Measurements from ENCODE around the gene OBP2B.

The OBP2B gene

GRCh38 chr9:133164191-133164590 lies 44.9 kb downstream of the OBP2B start:
- Histone ChIP-seq H3K27ac (ENCODE audit: low read depth, low read length) (no peak overlapping the region), H3K4me3 (ENCODE audit: low read depth, low read length) (peak overlapping the region; percentile 74), H3K27me3 (ENCODE audit: control insufficient read depth, insufficient read depth, low read length) (peaks cover 31% of the 10 kb centered on the region), H3K4me1 (ENCODE audit: control insufficient read depth, insufficient read depth, low read length) (peaks cover 20% of the 10 kb centered on the region; the same call in 1 of the 2 replicates), H3K36me3 (ENCODE audit: control insufficient read depth, insufficient read depth, low read length) (no peaks in the 10 kb centered on the region), H3K9ac (ENCODE audit: low read length) (peak overlapping the region; percentile 13), H3K9me3 (ENCODE audit: control insufficient read depth, insufficient read depth, low read depth, low read length) (no peaks in the 10 kb centered on the region)

DNA sequence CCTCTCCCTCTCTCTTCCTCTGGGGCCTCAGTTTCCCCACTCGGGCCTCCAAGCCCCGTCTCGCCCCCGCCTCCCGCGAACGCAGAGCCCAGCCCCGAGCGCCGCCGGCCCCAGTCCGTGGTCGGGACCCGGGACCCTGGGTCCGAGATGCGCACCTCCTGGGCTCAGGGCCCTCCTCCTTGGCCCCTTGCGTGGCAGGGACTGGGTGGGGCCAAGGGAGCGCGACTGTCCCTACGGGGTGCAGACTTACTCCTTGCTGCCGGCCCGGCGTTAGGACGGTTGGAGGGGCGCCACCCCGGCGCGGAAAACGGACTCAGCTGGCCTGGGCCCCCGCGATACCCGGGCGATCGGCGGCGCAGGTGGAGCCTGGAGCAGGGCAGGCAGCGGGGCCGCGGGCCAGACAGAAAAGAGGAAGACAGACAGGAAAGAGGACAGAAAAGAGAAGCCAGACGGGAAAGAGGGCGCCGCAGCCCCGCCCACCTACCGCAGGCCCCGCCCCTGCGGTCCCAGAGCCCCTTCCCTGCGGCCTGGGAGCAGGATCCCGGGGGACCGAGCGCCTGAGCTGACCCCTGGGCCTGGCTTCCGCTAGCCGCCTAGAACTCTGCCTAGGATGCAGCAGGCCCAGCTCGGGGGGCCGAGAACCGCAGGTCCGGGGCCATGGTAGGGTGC lies 45.4 kb downstream of the OBP2B start, which contains the start of gene GBGT1:
TSS of gene GBGT1 (minus strand) at position 411 of the 669 bp plus-strand sequence. CDS start 1,502 bp downstream, outside the sequence.
- H3K9ac ChIP-seq (ENCODE audit: low read length) = peak within 1 kb of the TSS; percentile 16
- H3K36me3 ChIP-seq (ENCODE audit: control insufficient read depth, insufficient read depth, low read length) = no peaks in the 10 kb centered on the region
- peaks cover 15% of the 10 kb centered on the region; the same call in 1 of the 2 replicates for H3K4me1 ChIP-seq (ENCODE audit: control insufficient read depth, insufficient read depth, low read length)
- H3K27me3 ChIP-seq (ENCODE audit: control insufficient read depth, insufficient read depth, low read length) = peaks cover 31% of the 10 kb centered on the region
- H3K27ac ChIP-seq (ENCODE audit: low read depth, low read length) = no peak within 1 kb of the TSS
- H3K9me3 ChIP-seq (ENCODE audit: control insufficient read depth, insufficient read depth, low read depth, low read length) = no peaks in the 10 kb centered on the region
- H3K4me3 ChIP-seq (ENCODE audit: low read depth, low read length) = peak within 1 kb of the TSS; percentile 74

DNA sequence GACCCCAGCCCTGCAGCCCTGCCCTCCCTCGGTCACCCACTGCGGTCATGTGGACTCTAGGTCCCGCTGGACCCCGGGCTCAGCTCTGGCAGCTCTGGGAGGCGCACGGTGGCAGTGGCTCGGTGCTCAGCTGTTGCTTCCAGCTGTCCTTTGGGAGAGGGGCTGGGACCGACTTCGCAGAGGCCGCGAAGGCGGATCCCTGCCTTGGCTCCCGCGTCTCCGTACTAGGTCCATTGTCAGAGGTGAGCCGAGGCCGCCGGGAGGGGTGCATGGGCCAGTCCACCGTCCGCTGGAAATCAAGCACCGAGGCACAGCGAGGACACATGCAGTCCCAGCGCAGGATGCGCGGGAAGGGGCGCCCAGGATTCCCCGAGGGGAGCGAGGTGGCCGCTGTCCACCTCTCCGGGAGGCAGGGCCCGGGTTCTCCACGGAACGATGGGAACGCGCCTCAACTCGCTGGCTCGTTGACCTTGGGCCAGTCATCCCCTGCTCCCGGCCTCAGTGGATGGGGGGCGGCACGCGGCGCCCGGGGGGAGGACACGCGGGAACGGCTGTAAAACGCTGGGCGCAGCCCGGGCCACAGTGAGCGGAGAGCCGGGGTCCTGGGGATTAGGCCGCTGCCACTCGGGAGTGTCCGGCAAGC lies 46.1 kb downstream of the OBP2B start:
- H3K4me3 ChIP-seq (ENCODE audit: low read depth, low read length) = peak overlapping the region; percentile 74
- peaks cover 10% of the 10 kb centered on the region; the same call in 1 of the 2 replicates for H3K4me1 ChIP-seq (ENCODE audit: control insufficient read depth, insufficient read depth, low read length)
- H3K9ac ChIP-seq (ENCODE audit: low read length) = no peak overlapping the region
- H3K27ac ChIP-seq (ENCODE audit: low read depth, low read length) = no peak overlapping the region
- no peaks in the 10 kb centered on the region for H3K9me3 ChIP-seq (ENCODE audit: control insufficient read depth, insufficient read depth, low read depth, low read length)
- no peaks in the 10 kb centered on the region for H3K36me3 ChIP-seq (ENCODE audit: control insufficient read depth, insufficient read depth, low read length)
- H3K27me3 ChIP-seq (ENCODE audit: control insufficient read depth, insufficient read depth, low read length) = peaks cover 31% of the 10 kb centered on the region

- peaks cover 8% of the 10 kb centered on the region; the same call in 1 of the 2 replicates for H3K4me1 ChIP-seq (ENCODE audit: control insufficient read depth, insufficient read depth, low read length)
- peaks cover 31% of the 10 kb centered on the region for H3K27me3 ChIP-seq (ENCODE audit: control insufficient read depth, insufficient read depth, low read length)
- peaks cover 4% of the 10 kb centered on the region; the same call in 1 of the 2 replicates for H3K36me3 ChIP-seq (ENCODE audit: control insufficient read depth, insufficient read depth, low read length)
- no peaks in the 10 kb centered on the region for H3K9me3 ChIP-seq (ENCODE audit: control insufficient read depth, insufficient read depth, low read depth, low read length)
- no peak overlapping the region for H3K27ac ChIP-seq (ENCODE audit: low read depth, low read length)
- no peak overlapping the region for H3K4me3 ChIP-seq (ENCODE audit: low read depth, low read length)
- no peak overlapping the region for H3K9ac ChIP-seq (ENCODE audit: low read length)
These were observed 47.5 kb downstream of the OBP2B start for GRCh38 chr9:133161547-133161950.

GRCh38 chr9:133160742-133161546 lies 48.1 kb downstream of the OBP2B start:
- Histone ChIP-seq H3K36me3 (ENCODE audit: control insufficient read depth, insufficient read depth, low read length) (peaks cover 4% of the 10 kb centered on the region; the same call in 1 of the 2 replicates), H3K4me1 (ENCODE audit: control insufficient read depth, insufficient read depth, low read length) (peaks cover 8% of the 10 kb centered on the region; the same call in 1 of the 2 replicates), H3K9me3 (ENCODE audit: control insufficient read depth, insufficient read depth, low read depth, low read length) (no peaks in the 10 kb centered on the region), H3K27ac (ENCODE audit: low read depth, low read length) (no peak overlapping the region), H3K4me3 (ENCODE audit: low read depth, low read length) (no peak overlapping the region), H3K9ac (ENCODE audit: low read length) (no peak overlapping the region), H3K27me3 (ENCODE audit: control insufficient read depth, insufficient read depth, low read length) (peaks cover 31% of the 10 kb centered on the region)

- Histone ChIP-seq H3K27me3 (ENCODE audit: control insufficient read depth, insufficient read depth, low read length) (peaks cover 20% of the 10 kb centered on the region), H3K9me3 (ENCODE audit: control insufficient read depth, insufficient read depth, low read depth, low read length) (no peaks in the 10 kb centered on the region), H3K27ac (ENCODE audit: low read depth, low read length) (no peak overlapping the region), H3K36me3 (ENCODE audit: control insufficient read depth, insufficient read depth, low read length) (peaks cover 7% of the 10 kb centered on the region; the same call in 1 of the 2 replicates), H3K4me1 (ENCODE audit: control insufficient read depth, insufficient read depth, low read length) (0 out of 2 replicates have a peak, but pooled peaks cover 4% of the 10 kb centered on the region), H3K9ac (ENCODE audit: low read length) (no peak overlapping the region), H3K4me3 (ENCODE audit: low read depth, low read length) (no peak overlapping the region)
These were observed 50.4 kb downstream of the OBP2B start for GRCh38 chr9:133158695-133159094.
